Measurements from ENCODE around the gene PHF23.

PHF23 gene

DNA sequence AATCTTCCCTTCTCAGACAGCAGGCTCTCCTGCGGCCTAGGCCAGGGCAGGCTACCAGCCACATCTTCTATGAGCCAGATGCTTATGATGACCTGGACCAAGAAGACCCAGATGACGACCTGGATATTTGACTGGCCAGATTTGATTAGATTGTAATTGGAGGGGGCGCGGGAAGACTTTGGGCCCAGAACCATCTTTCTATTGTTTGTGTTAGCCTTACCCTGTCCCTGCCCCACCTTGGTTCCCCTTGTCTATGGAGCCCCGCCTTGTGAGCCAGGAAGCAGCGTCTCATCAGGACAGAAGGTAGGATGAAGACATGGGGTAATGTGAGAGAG, 20.3 kb upstream of the PHF23 start:
- CTCF ChIA-PET, result interaction anchor here (0.9 to 1.6 kb wide), 2 partner anchors 33 to 37 kb away, joined by 4 to 5 read pairs; no protein-coding TSS in a partner anchor
- TF ChIP-seq, protein P1, sequence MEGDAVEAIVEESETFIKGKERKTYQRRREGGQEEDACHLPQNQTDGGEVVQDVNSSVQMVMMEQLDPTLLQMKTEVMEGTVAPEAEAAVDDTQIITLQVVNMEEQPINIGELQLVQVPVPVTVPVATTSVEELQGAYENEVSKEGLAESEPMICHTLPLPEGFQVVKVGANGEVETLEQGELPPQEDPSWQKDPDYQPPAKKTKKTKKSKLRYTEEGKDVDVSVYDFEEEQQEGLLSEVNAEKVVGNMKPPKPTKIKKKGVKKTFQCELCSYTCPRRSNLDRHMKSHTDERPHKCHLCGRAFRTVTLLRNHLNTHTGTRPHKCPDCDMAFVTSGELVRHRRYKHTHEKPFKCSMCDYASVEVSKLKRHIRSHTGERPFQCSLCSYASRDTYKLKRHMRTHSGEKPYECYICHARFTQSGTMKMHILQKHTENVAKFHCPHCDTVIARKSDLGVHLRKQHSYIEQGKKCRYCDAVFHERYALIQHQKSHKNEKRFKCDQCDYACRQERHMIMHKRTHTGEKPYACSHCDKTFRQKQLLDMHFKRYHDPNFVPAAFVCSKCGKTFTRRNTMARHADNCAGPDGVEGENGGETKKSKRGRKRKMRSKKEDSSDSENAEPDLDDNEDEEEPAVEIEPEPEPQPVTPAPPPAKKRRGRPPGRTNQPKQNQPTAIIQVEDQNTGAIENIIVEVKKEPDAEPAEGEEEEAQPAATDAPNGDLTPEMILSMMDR (IDR thresholded peaks at IDR 0.05; ENCODE audit: control extremely low read depth, extremely low read depth, low read depth, missing control alignments), result no peak
- DNase-seq (ENCODE audit: extremely low spot score), result no peak
- POLR2A ChIA-PET, result interaction anchor here (1.5 kb wide), 1 partner anchor 25 kb away, joined by 3 read pairs; no protein-coding TSS in a partner anchor

GRCh38 chr17:7258731-7259554, 19.7 kb upstream of the PHF23 start:
- TF ChIP-seq, protein P1 (IDR thresholded peaks at IDR 0.05; ENCODE audit: control extremely low read depth, extremely low read depth, low read depth, missing control alignments), result no peak
- no peak for DNase-seq (ENCODE audit: extremely low spot score)
- ChIA-PET CTCF (interaction anchor here (0.9 to 1.6 kb wide), 2 partner anchors 33 to 37 kb away, joined by 4 to 5 read pairs; no protein-coding TSS in a partner anchor), POLR2A (interaction anchor here (1.5 kb wide), 1 partner anchor 24 kb away, joined by 3 read pairs; no protein-coding TSS in a partner anchor)

DNA sequence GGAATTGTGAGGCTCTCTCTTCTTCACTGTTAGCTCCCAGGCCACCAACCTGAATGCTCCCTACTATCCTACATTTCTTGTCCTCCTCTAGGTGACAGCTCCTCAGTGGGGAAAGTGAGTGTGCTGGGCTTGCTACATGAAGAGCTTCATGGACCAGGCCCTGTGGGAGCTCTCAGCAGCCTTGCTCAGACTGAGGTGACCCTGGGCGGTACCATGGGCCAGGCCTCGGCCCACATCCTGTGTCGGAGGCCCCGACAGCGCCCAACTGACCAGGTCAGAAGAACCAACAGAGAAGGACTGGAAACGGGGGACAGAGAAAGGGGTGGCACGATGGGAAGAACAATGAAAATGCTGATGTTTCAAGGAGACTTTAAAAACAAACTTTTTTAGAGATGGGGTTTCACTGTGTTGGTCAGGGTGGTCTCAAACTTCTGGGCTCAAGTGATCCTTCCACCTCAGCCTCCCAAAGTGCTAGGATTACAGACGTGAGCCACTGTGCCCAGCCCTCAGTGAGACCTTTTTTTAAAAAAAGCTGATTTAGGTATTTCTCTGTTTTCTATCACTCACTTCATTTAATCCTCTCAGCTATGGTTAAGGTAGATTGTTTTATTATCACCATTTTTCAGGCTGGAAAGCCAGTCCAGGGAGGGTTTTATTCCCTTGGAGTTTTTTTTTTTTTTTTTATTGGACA, 17.7 kb upstream of the PHF23 start:
- CTCF ChIA-PET, result interaction anchor here (0.9 to 1.7 kb wide), 6 partner anchors 9 to 304 kb away, joined by 3 to 8 read pairs (median 4); partner anchors contain the start of gene SLC2A4
- no peak for DNase-seq (ENCODE audit: extremely low spot score)

GRCh38 chr17:7254511-7254910, 15.3 kb upstream of the PHF23 start:
- TF ChIP-seq, protein P1 (IDR thresholded peaks at IDR 0.05; ENCODE audit: control extremely low read depth, extremely low read depth, low read depth, missing control alignments), result no peak
- POLR2A ChIA-PET, result no interaction called here
- CTCF ChIA-PET, result interaction anchor here (1.1 kb wide), 1 partner anchor 42 kb away, joined by 4 read pairs; no protein-coding TSS in a partner anchor
- no peak for DNase-seq (ENCODE audit: extremely low spot score)

More for the DNA sequence above, 17.7 kb upstream of the PHF23 start:
- POLR2A ChIA-PET, result no interaction called here
- TF ChIP-seq, protein P1 (IDR thresholded peaks at IDR 0.05; ENCODE audit: control extremely low read depth, extremely low read depth, low read depth, missing control alignments), result no peak

GRCh38 chr17:7253082-7253481, 13.8 kb upstream of the PHF23 start:
- ChIA-PET POLR2A (no interaction called here), CTCF (no interaction called here)
- no peak for DNase-seq (ENCODE audit: extremely low spot score)
- TF ChIP-seq, protein P1 (IDR thresholded peaks at IDR 0.05; ENCODE audit: control extremely low read depth, extremely low read depth, low read depth, missing control alignments), result no peak

DNA sequence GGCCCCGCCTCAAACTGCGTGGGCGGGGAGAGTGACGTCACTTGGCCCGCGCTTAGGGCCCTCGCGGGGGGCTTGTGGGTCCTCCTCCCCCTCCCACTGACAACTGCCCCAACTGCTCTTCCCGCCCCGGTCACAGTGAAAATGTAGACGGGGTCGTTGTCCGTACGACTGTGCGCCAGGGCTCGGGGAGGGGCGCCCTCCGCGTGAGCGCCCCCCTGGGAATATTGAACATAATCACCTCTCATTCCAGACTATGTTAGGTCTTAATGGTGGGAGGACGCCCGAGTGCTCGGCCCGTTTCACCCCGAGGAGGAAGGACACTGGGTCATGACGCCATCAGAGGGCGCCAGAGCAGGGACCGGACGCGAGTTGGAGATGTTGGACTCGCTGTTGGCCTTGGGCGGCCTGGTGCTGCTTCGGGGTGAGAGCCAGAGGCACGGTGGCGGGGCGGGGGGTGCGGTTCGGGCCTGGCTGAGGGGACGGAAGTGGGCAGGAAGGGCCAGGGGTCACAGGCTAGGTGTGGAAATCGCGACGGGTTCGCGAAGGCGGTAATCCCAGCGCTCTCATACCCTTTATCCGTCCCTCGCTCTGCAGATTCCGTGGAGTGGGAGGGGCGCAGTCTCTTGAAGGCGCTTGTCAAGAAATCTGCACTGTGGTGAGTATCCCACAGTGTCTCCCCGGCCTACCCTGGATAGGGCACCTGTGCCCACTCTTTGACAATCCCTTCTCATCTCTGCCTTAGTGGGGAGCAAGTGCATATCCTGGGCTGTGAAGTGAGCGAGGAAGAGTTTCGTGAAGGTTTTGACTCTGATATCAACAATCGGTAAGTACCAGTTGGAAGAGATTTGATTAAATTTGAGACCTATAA, 13.2 kb upstream of the PHF23 start, which contains the start of gene ELP5:
ELP5 (plus strand) TSS at position 40 of the 868 bp plus-strand sequence; CDS start at position 376, 336 bp downstream.
- ChIA-PET POLR2A (interaction anchor here (2.5 kb wide), 1 partner anchor 10 kb away, joined by 11 read pairs; the partner anchor contains the start of gene GABARAP), CTCF (no interaction called here)
- DNase-seq (ENCODE audit: extremely low spot score), result peak; percentile 93
- TF ChIP-seq, protein P1 (IDR thresholded peaks at IDR 0.05; ENCODE audit: control extremely low read depth, extremely low read depth, low read depth, missing control alignments), result peak; percentile 44
